HepG2 (cell line): Measurements from ENCODE around the gene TMEM238. TPM values are rescaled to one million over a fixed set of nuclear protein-coding genes. Genes with fewer than 3 reads are reported as not detected.

ENCODE experiments used
- GABPA ChIP-seq, 2 experiments: IDR thresholded peaks; 2 replicates each; pipeline ENCODE4 v1.6.1; 2011 to 2016; ENCODE audit warnings: low read depth in 2 of 2, low read length in 1 of 2, missing biosample characterization in 1 of 2, missing genetic modification characterization in 1 of 2
- GATAD1 ChIP-seq: IDR thresholded peaks from 2 replicates; pipeline ENCODE4 v1.6.1; 2016; ENCODE audit warnings: missing genetic modification reagents, missing compliant biosample characterization
- KAT2B ChIP-seq: fragments of 150-350 bp; IDR thresholded peaks from 2 replicates; pipeline ENCODE4 v1.6.1; 2014; ENCODE audit warnings: low read depth, low read length, borderline replicate concordance
- MXD1 ChIP-seq: sonication (generic); formaldehyde crosslinking; IDR thresholded peaks from 2 replicates; pipeline ENCODE4 v1.4.0; 2020; ENCODE audit warnings: mild to moderate bottlenecking, missing genetic modification reagents
- MXD4 ChIP-seq: IDR thresholded peaks from 2 replicates; pipeline ENCODE4 v1.6.1; 2016; ENCODE audit warnings: mild to moderate bottlenecking, missing biosample characterization, missing genetic modification reagents
- SMAD1 ChIP-seq: sonication (generic); formaldehyde crosslinking; IDR thresholded peaks from 2 replicates; pipeline ENCODE4 v1.4.0; 2020; ENCODE audit warnings: missing genetic modification reagents, low read depth, mild to moderate bottlenecking, borderline replicate concordance
- SP4 ChIP-seq: sonication (generic); formaldehyde crosslinking; IDR thresholded peaks from 2 replicates; pipeline ENCODE4 v1.8.1; 2023; ENCODE audit warnings: mild to moderate bottlenecking, missing genetic modification reagents
- TFAP4 ChIP-seq: sonication (generic); IDR thresholded peaks from 2 replicates; pipeline ENCODE4 v1.6.1; 2016; ENCODE audit warnings: low read depth, borderline replicate concordance
- ZBTB33 ChIP-seq: sonication (generic); formaldehyde crosslinking; IDR thresholded peaks from 2 replicates; pipeline ENCODE4 v1.4.0; 2020; ENCODE audit warnings: missing genetic modification reagents
- ZNF136 ChIP-seq: sonication (generic); formaldehyde crosslinking; IDR thresholded peaks from 2 replicates; pipeline ENCODE4 v1.8.1; 2022; ENCODE audit warnings: low read depth, mild to moderate bottlenecking, moderate library complexity, missing genetic modification reagents
- ZNF224 ChIP-seq: sonication (generic); formaldehyde crosslinking; IDR thresholded peaks from 2 replicates; pipeline ENCODE4 v1.5.0; 2020; ENCODE audit warnings: mild to moderate bottlenecking, missing genetic modification reagents
- ZNF605 ChIP-seq: sonication (generic); formaldehyde crosslinking; IDR thresholded peaks from 2 replicates; pipeline ENCODE4 v1.8.0; 2022; ENCODE audit warnings: mild to moderate bottlenecking, missing genetic modification reagents
- ZNF687 ChIP-seq: sonication (generic); formaldehyde crosslinking; IDR thresholded peaks from 2 replicates; pipeline ENCODE4 v1.5.1; 2020; ENCODE audit warnings: mild to moderate bottlenecking, missing genetic modification reagents, moderate library complexity
- polyA plus RNA-seq, 8 experiments: library from polyadenylated mRNA; depleted of rRNA in 3 of 8; stranded (reverse) in 7 of 8; unstranded in 1 of 8; fragments of >200 nt; fragmentation: Illumina TruSeq in 4 of 8; extraction: Trizol in 4 of 8; gene quantifications; 2 replicates each; pipeline versions ENCODE4 v1.2.1 to v1.2.3, GENCODE V29; 2011 to 2016; ENCODE audit warnings: low read depth in 4 of 8, missing spikeins in 1 of 8, mixed read lengths in 1 of 8; ENCODE audit not compliant: insufficient read depth in 1 of 8
- total RNA-seq, 5 experiments: library from RNA; depleted of rRNA; stranded (reverse); fragments of >200 nt; fragmentation: Illumina TruSeq; extraction: Trizol; gene quantifications; 2 replicates each; pipeline ENCODE4 v1.2.3, GENCODE V29; 2016; ENCODE audit warnings: low read depth in 1 of 5
- TF ChIP-seq, protein P1 (sequence below): sonication (generic); formaldehyde crosslinking; IDR thresholded peaks from 2 replicates; pipeline ENCODE4 v1.8.0; 2022; ENCODE audit warnings: missing genetic modification reagents, mild to moderate bottlenecking, inconsistent platforms, borderline replicate concordance
- TF ChIP-seq, protein P2 (sequence below): IDR thresholded peaks from 2 replicates; pipeline ENCODE4 v1.6.1; 2018; ENCODE audit warnings: missing genetic modification reagents

The TMEM238 gene
- total and polyA plus RNA-seq, 2 of the 13 experiments (the other 11 are each of a cell fraction or from before 2014, with no cell fraction given), result not detected

DNA sequence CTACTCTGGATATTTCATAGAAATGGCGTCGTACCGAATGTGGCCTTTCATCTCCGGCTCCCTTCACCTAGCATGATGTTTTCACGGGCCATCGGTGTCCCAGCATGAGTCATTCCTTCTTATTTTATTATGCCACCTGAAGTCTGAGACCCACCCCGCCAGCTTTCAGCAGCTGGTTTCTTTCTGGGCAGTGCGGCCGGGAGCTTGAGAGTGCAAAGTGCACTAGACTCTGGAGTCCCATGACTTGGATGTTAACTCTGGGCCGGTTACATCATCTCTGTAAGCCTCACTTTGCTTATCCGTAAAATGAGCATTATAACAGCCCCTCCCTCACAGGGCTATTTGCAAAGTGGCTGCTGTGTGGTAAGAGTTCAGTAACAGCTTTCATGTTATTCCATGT is 50.2 kb downstream of the TMEM238 start (continued):
- peak; percentile 22; the same call in 1 of the 2 replicates for TF ChIP-seq ZNF687
- TF ChIP-seq ZNF224, result peak; percentile 97
- no peak for TF ChIP-seq SMAD1 (CRISPR knock-in tag)
- TF ChIP-seq MXD1 (CRISPR knock-in tag), result no peak
- TF ChIP-seq KAT2B, result no peak
- TF ChIP-seq ZBTB33 (CRISPR knock-in tag), result peak; percentile 39; the same call in 1 of the 2 replicates
- TF ChIP-seq TFAP4, result peak; percentile 90; the same call in 1 of the 2 replicates
- TF ChIP-seq, protein P1, sequence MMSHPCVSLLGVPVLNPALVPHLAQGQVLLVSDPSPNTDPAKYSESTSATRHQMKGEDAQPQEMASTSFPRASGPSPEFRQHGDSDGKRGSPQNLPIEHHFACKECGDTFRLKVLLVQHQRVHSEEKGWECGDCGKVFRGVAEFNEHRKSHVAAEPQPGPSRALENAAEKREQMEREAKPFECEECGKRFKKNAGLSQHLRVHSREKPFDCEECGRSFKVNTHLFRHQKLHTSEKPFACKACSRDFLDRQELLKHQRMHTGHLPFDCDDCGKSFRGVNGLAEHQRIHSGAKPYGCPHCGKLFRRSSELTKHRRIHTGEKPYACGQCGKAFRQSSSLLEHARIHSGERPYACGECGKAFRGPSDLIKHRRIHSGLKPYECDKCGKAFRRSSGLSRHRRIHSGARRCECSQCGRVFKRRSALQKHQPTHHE (CRISPR knock-in tag), result no peak
- TF ChIP-seq SP4 (CRISPR knock-in tag), result no peak
- no peak for TF ChIP-seq GABPA (IDR thresholded peaks at IDR 0.05; ENCODE audit: low read depth, low read length)
- peak; percentile 35; the same call in 1 of the 2 replicates for TF ChIP-seq GABPA (CRISPR knock-in tag; IDR thresholded peaks at IDR 0.05; ENCODE audit: low read depth)
- peak; percentile 82; the same call in 1 of the 2 replicates for TF ChIP-seq ZNF605 (CRISPR knock-in tag)
- peak; percentile 17; the same call in 1 of the 2 replicates for TF ChIP-seq GATAD1 (CRISPR knock-in tag)
- TF ChIP-seq, protein P2, sequence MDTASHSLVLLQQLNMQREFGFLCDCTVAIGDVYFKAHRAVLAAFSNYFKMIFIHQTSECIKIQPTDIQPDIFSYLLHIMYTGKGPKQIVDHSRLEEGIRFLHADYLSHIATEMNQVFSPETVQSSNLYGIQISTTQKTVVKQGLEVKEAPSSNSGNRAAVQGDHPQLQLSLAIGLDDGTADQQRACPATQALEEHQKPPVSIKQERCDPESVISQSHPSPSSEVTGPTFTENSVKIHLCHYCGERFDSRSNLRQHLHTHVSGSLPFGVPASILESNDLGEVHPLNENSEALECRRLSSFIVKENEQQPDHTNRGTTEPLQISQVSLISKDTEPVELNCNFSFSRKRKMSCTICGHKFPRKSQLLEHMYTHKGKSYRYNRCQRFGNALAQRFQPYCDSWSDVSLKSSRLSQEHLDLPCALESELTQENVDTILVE (CRISPR knock-in tag), result peak; percentile 78; the same call in 1 of the 2 replicates
- TF ChIP-seq MXD4 (CRISPR knock-in tag), result peak; percentile 55; the same call in 1 of the 2 replicates
- TF ChIP-seq ZNF136 (CRISPR knock-in tag), result peak; percentile 54; the same call in 1 of the 2 replicates
